Effector CD8-positive, alpha-beta T cell (primary cell): Measurements from ENCODE around the gene DMXL1.
"Not testable (repeated sequence)": the region's sequence is repeated elsewhere in the genome, so short reads cannot be mapped to it uniquely, and the experiment has no call there.

Experiments
- DNase-seq: peaks from one replicate; lab custom pipeline; 2025; lab: John Stamatoyannopoulos, UW

Gene DMXL1

DNA sequence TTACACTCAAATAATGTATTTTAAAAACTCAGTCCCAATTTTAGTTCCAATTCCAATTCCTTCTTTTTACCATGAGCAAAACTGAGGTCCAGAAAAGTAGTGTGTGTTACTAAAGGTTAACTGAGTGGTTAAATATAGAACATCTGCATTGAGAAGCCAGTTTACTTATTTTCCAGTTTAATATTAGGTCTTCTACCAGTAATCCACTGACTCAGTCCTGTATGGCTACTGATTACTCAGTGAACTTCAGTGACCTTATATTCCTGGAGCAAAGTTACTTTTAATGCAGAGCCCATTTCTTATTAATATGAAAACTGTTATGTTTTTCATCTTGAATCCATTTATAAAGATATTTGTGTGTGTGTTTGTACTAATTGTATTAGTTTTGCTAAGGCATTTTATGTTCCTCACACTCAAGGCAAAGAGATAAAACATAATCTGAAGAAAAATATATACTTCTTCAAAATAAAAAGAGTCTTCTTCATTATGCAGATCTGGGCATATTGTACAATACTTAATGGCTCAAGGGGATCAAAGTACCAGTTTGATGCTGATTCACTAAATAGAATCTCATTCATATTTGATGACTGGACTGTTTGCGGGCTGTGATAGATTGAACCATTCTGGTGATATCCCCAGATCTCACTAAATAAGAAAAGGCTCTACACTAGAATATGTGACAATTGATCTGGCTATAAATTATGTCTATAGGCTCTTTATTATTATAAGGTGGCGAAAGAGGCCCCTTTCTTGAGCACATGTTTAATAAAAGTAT, 60.8 kb downstream of the DMXL1 start:
- DNase-seq = no peak

DNA sequence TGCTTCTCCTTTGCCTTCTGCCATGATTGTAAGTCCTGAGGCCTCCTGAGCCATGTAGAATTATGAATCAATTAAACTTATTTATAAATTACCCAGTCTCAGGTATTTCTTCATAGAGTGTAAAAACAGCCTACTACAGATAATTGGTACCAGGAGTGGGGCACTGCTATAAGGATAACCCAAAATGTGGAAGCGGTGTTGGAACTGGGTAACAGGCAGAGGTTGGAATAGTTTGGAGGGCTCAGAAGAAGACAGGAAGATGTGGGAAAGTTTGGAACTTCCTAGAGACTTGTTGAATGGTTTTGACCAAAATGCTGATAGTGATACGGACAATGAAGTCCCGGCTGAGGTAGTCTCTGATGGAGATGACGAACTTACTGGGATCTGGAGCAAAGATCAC, 64.9 kb downstream of the DMXL1 start:
- not testable (repeated sequence) for DNase-seq

- DNase-seq = no peak
Measured at GRCh38 chr5:119136666-119137318, 65.9 kb downstream of the DMXL1 start.

GRCh38 chr5:119153629-119154028, 82.7 kb downstream of the DMXL1 start:
- no peak for DNase-seq

GRCh38 chr5:119158144-119158543, 87.3 kb downstream of the DMXL1 start:
- DNase-seq = no peak

GRCh38 chr5:119161430-119161829, 90.5 kb downstream of the DMXL1 start:
- DNase-seq = no peak

DNA sequence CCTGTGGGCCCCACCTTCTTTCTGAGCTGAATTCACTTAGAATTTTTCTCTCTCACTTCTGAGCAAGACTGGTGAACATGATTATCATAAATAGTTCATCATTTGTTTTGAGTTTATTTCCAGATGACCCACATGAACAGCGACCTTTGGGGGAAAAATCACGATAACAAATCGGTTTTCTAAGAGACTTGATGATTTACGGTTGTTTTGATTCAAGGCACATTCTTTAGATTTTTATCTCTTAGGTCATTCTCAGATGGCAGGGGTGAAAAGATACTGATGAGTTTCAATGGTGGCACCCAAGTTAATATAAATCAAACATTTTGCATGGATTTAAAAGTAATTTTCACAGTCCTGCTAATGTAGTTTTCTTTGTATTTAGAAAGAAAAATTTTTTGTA, 95.1 kb downstream of the DMXL1 start:
- no peak for DNase-seq

DNA sequence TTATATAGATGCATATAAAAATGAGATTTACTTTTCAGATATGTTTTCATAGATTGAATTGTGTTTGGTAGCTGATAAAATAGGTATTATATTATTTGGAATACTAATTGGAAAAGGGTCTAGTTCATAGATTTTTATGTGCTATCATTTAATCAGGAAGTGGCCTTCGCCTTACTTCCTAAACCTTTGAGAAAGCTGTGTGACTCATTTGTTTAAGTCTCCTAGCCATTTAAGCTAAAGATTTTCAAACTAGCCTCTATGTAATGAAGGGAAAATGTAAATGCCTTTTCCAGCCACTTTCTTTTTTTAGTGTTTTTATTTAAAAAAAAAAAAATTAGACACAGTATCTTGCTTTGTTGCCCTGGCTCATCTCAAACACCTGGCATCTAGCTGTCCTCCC, 97.5 kb downstream of the DMXL1 start:
- DNase-seq = no peak

GRCh38 chr5:119171686-119172085, 100.8 kb downstream of the DMXL1 start:
- DNase-seq = no peak

GRCh38 chr5:119174578-119175163, 103.8 kb downstream of the DMXL1 start:
- no peak for DNase-seq

- DNase-seq = no peak
Measured at GRCh38 chr5:119176785-119177184, 105.9 kb downstream of the DMXL1 start.

DNA sequence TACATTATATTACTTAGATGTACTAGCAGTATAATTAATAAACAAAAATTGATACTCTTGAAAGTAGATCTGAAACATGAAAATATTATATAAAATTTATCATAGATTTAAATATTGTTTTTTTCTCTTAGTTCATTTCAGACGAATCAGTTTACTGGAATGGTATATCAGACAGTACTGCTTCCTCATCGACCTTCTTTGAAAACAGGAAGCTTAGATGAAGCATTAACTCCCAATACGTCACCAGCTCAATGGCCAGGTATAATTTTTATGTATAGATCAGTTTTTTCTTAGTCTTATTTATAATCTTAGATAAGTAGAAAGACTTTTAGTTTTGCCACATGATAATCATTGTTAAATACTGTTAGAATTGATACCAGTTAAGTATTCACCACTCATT, 106.3 kb downstream of the DMXL1 start:
- DNase-seq = no peak

DNA sequence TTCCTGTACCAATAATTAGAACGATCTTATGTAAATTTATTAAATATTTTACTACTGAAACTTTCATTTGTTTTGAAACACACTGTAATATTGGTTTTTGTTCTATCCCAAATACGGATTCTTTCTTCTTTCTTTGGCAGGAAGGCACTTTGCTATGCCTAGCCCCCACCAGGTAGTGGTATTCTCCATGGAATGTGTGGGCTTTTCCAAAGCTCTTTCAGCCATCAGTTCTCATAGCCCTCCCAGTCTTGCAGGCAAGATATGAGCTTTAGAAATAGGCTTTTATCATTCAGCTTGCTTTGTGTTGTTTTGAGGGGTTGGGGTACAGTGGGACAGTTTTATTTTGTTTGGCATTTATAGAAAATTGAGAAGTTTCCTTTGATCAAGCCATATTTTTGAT, 107.5 kb downstream of the DMXL1 start:
- no peak for DNase-seq

DNA sequence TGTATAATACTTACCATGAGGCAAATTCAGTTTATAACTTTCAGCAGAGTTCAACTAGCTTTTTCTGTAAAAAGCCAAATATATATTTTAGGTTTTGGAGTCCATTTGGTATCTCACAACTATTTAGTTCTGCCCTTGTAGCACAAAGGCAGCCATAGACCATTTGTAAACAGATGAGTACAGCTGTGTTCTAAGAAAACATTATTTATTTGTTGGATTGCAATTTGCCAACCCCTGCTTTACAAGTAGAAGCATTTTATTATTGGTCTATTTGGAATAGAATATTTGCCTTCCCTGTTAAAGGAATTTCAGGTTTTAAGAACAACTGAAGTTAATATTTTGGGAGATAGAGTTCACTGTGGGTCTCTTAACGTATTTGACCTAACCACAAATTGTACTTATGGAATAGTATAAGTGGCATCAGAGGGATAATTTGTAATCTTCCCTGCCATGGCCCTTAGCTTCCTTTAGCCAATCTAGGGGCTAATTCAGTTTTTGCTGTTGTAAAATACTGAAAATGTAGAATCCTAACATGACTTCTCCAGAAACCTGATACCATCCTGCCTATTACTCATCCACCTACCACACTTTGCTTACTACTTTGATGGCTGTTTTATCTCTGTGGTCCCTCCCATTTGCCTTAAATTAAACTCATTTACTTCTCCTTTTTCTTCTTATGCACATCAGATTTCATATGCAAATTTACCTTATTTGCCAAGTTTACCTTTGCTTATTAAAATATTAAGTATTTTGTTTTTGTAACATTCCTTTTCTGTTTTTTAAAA, 109.2 kb downstream of the DMXL1 start:
- no peak for DNase-seq

DNA sequence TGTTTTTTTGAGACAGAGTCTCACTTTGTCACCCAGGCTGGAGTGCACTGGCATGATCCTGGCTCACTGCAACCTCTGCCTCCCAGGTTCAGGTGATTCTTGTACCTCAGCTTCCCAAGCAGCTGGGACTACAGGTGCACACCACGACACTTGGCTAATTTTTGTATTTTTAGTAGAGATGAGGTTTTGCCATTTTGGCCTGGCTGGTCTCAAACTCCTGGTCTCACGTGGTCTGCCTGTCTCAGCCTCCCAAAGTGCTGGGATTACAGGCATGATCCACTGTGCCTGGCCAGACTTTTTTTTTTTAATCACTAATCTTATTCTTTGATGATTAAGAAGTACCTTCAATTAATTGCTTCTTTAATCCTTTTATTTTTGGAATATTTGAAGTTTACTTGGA, 114.6 kb downstream of the DMXL1 start:
- DNase-seq = not testable (repeated sequence)

- DNase-seq = no peak
Measured at GRCh38 chr5:119187776-119188529, 117.1 kb downstream of the DMXL1 start.

DNA sequence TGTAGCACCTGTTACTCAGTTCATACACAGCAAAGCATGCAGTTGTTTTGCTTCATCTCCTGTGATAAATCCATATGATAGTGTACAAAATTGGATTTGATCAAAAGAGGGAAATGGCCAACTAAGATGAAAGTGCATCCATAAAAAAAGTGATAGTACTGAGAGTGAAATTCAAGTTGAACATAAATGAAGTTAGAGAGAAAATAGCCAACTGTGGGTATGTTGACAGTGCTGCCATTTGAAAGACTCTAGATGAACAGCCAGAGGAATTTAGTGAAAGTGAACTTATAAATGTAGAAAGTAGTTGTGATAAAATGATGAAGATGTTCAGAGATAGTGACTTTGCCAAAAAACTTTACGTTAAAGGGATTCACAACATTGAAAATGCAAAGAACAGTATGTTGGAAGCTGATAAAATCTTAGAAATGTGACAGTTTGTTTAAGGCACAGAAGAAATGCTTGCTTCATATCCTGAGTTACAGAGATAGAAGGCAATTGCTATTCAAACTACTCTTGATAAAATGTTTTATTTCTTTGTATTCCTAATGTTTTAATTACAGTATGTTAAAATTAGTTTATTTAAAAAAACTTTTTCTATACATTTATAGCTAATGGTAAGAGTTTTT, 119.7 kb downstream of the DMXL1 start:
- DNase-seq = no peak

DNA sequence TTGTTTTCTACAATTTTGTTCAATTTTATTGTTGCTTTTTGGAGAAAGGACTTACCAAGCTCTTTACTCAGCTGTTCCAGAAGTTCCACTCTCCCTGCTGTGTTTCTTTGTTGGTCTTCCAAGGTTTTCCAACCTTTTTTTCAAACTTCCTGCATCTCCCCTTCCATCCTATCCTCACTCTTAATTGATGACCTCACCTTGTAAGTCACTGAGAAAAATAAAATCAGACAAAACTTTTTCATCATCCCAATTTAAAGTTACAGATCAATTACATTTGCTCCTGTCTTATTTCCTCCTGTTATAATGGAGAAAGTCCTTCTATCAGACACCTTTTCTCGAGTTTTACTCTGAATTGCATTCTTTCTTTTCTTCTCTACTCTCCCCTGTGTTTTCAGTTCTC, 121.1 kb downstream of the DMXL1 start:
- DNase-seq = no peak

DNA sequence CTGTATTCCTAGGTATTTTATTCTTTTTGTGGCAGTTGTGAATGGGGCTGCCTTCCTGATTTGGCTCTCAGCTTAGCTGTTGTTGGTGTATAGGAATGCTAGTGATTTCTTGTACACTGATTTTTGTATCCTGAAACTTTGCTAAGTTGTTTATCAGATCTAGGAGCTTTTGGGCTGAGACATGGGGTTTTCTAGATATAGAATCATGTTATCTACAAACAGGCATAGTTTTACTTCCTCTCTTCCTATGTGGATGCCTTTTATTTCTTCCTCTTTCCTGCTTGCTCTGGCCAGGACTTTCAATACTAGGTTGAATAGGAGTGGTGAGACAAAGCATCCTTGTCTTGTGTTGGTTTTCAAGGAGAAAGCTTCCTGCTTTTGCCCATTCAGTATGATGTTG, 129.9 kb downstream of the DMXL1 start:
- DNase-seq = no peak

GRCh38 chr5:119207105-119207504, 136.2 kb downstream of the DMXL1 start:
- no peak for DNase-seq

GRCh38 chr5:119212026-119212425, 141.1 kb downstream of the DMXL1 start:
- no peak for DNase-seq
